NCI-H2196 (cell line): ENCODE data around the gene FLYWCH2.

ENCODE experiments used
- DNase-seq: peaks from one replicate; lab custom pipeline; 2025; ENCODE audit not compliant: unreplicated experiment; lab: John Stamatoyannopoulos, UW

The FLYWCH2 gene

GRCh38 chr16:2882650-2883457, at the start of gene FLYWCH2:
FLYWCH2 (plus strand) TSS chr16:2883215; CDS start chr16:2896450, 13,235 bp downstream.
- peak; percentile 97 for DNase-seq

- no peak for DNase-seq
Measured at GRCh38 chr16:2833776-2834175, 49.2 kb upstream of the FLYWCH2 start.

- no peak for DNase-seq
Measured at GRCh38 chr16:2834968-2835367, 48.0 kb upstream of the FLYWCH2 start.

- DNase-seq: peak; percentile 42
Measured at GRCh38 chr16:2835638-2836493, 47.1 kb upstream of the FLYWCH2 start.

GRCh38 chr16:2836646-2837508, 46.1 kb upstream of the FLYWCH2 start:
- no peak for DNase-seq

GRCh38 chr16:2838928-2839327, 44.1 kb upstream of the FLYWCH2 start:
- peak; percentile 49 for DNase-seq

GRCh38 chr16:2839650-2840450, 43.2 kb upstream of the FLYWCH2 start:
- no peak for DNase-seq

- DNase-seq: no peak
Measured at GRCh38 chr16:2840914-2841313, 42.1 kb upstream of the FLYWCH2 start.

- DNase-seq: no peak
Measured at GRCh38 chr16:2841606-2842339, 41.2 kb upstream of the FLYWCH2 start.

- no peak for DNase-seq
Measured at GRCh38 chr16:2842340-2843000, 40.5 kb upstream of the FLYWCH2 start.

GRCh38 chr16:2843526-2843925, 39.5 kb upstream of the FLYWCH2 start:
- no peak for DNase-seq

GRCh38 chr16:2845116-2845515, 37.9 kb upstream of the FLYWCH2 start:
- DNase-seq: no peak

GRCh38 chr16:2846511-2847310, 36.3 kb upstream of the FLYWCH2 start:
- no peak for DNase-seq

GRCh38 chr16:2848933-2849725, 33.9 kb upstream of the FLYWCH2 start:
- no peak for DNase-seq

- DNase-seq: no peak
Measured at GRCh38 chr16:2852003-2852730, 30.8 kb upstream of the FLYWCH2 start.

- no peak for DNase-seq
Measured at GRCh38 chr16:2852731-2853507, 30.1 kb upstream of the FLYWCH2 start.
